GM23338 (cell line): ENCODE data around the gene AKAP7. TPM values are rescaled to one million over a fixed set of nuclear protein-coding genes. Genes with fewer than 3 reads are reported as not detected.

Experiments
- ATAC-seq: fragments of 200-7000 bp; cut with Tn5 transposase; 3 replicates; pipeline ENCODE4 v1.9.1; 2020
- DNase-seq: peaks from one replicate; pipeline ENCODE4 v3.0.0-alpha.2; 2015; ENCODE audit warnings: low spot score
- H2AFZ ChIP-seq: fragments of 200-600 bp; sonication (generic); 2 replicates; pipeline ENCODE4 v1.8.0; 2016; ENCODE audit warnings: antibody characterized with exemption, mild to moderate bottlenecking, moderate library complexity
- H3F3A ChIP-seq: fragments of 200-600 bp; sonication (generic); replicated peaks from 2 replicates; pipeline ENCODE4 v1.8.0; 2017; ENCODE audit warnings: antibody characterized with exemption, mixed run types, low read depth
- H3K27ac ChIP-seq: fragments of 200-600 bp; sonication (generic); 2 replicates; pipeline ENCODE4 v1.6.1; 2016; ENCODE audit warnings: low read depth
- H3K27me3 ChIP-seq: fragments of 200-600 bp; sonication (generic); 2 replicates; pipeline ENCODE4 v1.8.0; 2016; ENCODE audit warnings: mild to moderate bottlenecking, mixed run types, moderate library complexity; ENCODE audit not compliant: insufficient read depth
- H3K36me3 ChIP-seq: fragments of 200-600 bp; sonication (generic); 2 replicates; pipeline ENCODE4 v1.8.0; 2016; ENCODE audit warnings: mild to moderate bottlenecking; ENCODE audit not compliant: insufficient read depth
- H3K4me1 ChIP-seq: fragments of 200-600 bp; sonication (generic); 2 replicates; pipeline ENCODE4 v1.8.0; 2016; ENCODE audit warnings: mild to moderate bottlenecking, moderate library complexity; ENCODE audit not compliant: insufficient read depth
- H3K4me2 ChIP-seq: fragments of 200-600 bp; sonication (generic); 2 replicates; pipeline ENCODE4 v1.7.1; 2017; ENCODE audit warnings: mixed run types
- H3K4me3 ChIP-seq: fragments of 200-600 bp; sonication (generic); 2 replicates; pipeline ENCODE4 v1.6.1; 2016; ENCODE audit warnings: mixed run types
- H3K79me2 ChIP-seq: fragments of 200-600 bp; sonication (generic); replicated peaks from 2 replicates; pipeline ENCODE4 v1.8.0; 2017; ENCODE audit warnings: mild to moderate bottlenecking; ENCODE audit not compliant: insufficient read depth
- H3K9me2 ChIP-seq: fragments of 200-600 bp; sonication (generic); 2 replicates; pipeline ENCODE4 v1.8.0; 2017; ENCODE audit not compliant: insufficient read depth
- H4K20me1 ChIP-seq: fragments of 200-600 bp; sonication (generic); replicated peaks from 2 replicates; pipeline ENCODE4 v1.8.0; 2017; ENCODE audit warnings: mild to moderate bottlenecking; ENCODE audit not compliant: insufficient read depth
- H3K27ac Mint-ChIP-seq: 2 replicates; pipeline ENCODE4 v1.8.0; 2020; ENCODE audit warnings: inconsistent platforms, mild to moderate bottlenecking, moderate library complexity, mixed read lengths
- H3K27me3 Mint-ChIP-seq: 3 replicates; pipeline ENCODE4 v1.8.0; 2022; ENCODE audit warnings: low read depth, mild to moderate bottlenecking, moderate library complexity, mixed read lengths, inconsistent platforms; ENCODE audit not compliant: insufficient read depth, poor library complexity
- H3K36me3 Mint-ChIP-seq: 3 replicates; pipeline ENCODE4 v1.8.0; 2021; ENCODE audit warnings: low read depth, mild to moderate bottlenecking, inconsistent platforms, moderate library complexity, mixed read lengths
- H3K4me1 Mint-ChIP-seq: 3 replicates; pipeline ENCODE4 v1.8.0; 2020; ENCODE audit warnings: mild to moderate bottlenecking, inconsistent platforms, mixed read lengths
- H3K4me3 Mint-ChIP-seq: 3 replicates; pipeline ENCODE4 v1.8.0; 2021; ENCODE audit warnings: moderate library complexity, mild to moderate bottlenecking, inconsistent platforms, mixed read lengths
- H3K9me3 Mint-ChIP-seq: 3 replicates; pipeline ENCODE4 v1.8.0; 2020; ENCODE audit warnings: moderate library complexity, mild to moderate bottlenecking, inconsistent platforms, mixed read lengths
- CREB1 ChIP-seq: fragments of 250-450 bp; sonication (Bioruptor Pico); IDR thresholded peaks from 2 replicates; pipeline ENCODE4 v1.5.0; 2020; ENCODE audit warnings: low read depth, mild to moderate bottlenecking, moderate library complexity
- EZH2 ChIP-seq: fragments of 200-600 bp; sonication (generic); IDR thresholded peaks from one replicate; pipeline ENCODE4 v1.8.0; 2017; ENCODE audit warnings: antibody characterized with exemption, mild to moderate bottlenecking, low read depth; ENCODE audit not compliant: unreplicated experiment
- EZH2phosphoT487 ChIP-seq: fragments of 200-600 bp; sonication (generic); IDR thresholded peaks from one replicate; pipeline ENCODE4 v1.8.1; 2018; ENCODE audit warnings: antibody characterized with exemption; ENCODE audit not compliant: unreplicated experiment
- JUNB ChIP-seq: IDR thresholded peaks from one replicate; pipeline ENCODE4 v1.6.1; 2016; ENCODE audit warnings: antibody characterized with exemption; ENCODE audit not compliant: unreplicated experiment
- NANOG ChIP-seq: IDR thresholded peaks from 2 replicates; pipeline ENCODE4 v1.6.1; 2016; ENCODE audit warnings: antibody characterized with exemption, borderline replicate concordance
- POLR2AphosphoS5 ChIP-seq: IDR thresholded peaks from 2 replicates; pipeline ENCODE4 v1.6.1; 2016; ENCODE audit warnings: antibody characterized with exemption, low read depth
- ZNF114 ChIP-seq: fragments of 250-450 bp; sonication (Bioruptor Pico); IDR thresholded peaks from 2 replicates; pipeline ENCODE4 v1.5.0; 2020; ENCODE audit warnings: mild to moderate bottlenecking, moderate library complexity
- ZNF331 ChIP-seq: fragments of 250-450 bp; sonication (Bioruptor Pico); IDR thresholded peaks from 2 replicates; pipeline ENCODE4 v1.5.0; 2020; ENCODE audit warnings: low read depth, mild to moderate bottlenecking, moderate library complexity
- polyA plus RNA-seq: library from polyadenylated mRNA; unstranded; fragments of >200 nt; fragmentation: Nextera tagmentation; extraction: Ambion mirVana; gene quantifications from 2 replicates; pipeline ENCODE4 v1.2.1, GENCODE V29; 2016
- total RNA-seq: library from RNA; depleted of rRNA; stranded (reverse); fragments of >200 nt; shearing (Covaris generic); gene quantifications from 2 replicates; pipeline ENCODE4 v1.2.3, GENCODE V29; 2014
- TF ChIP-seq, protein P1 (sequence below), 2 experiments: fragments of 200-600 bp in 1 of 2; sonication (generic) in 1 of 2; conservative IDR thresholded peaks; 2 replicates each; pipeline versions ENCODE4 v1.5.1 to v1.6.1; 2016 to 2017; ENCODE audit warnings: antibody characterized with exemption in 2 of 2, low read depth in 2 of 2, mild to moderate bottlenecking in 2 of 2, moderate library complexity in 1 of 2
- TF ChIP-seq, protein P2 (sequence below): fragments of 250-450 bp; sonication (Bioruptor Pico); IDR thresholded peaks from 2 replicates; pipeline ENCODE4 v1.5.0; 2020; ENCODE audit warnings: mild to moderate bottlenecking, moderate library complexity

The AKAP7 gene
- total and polyA plus RNA-seq, 2 experiments from 2014 or later: 12.2 to 20.0 TPM

DNA sequence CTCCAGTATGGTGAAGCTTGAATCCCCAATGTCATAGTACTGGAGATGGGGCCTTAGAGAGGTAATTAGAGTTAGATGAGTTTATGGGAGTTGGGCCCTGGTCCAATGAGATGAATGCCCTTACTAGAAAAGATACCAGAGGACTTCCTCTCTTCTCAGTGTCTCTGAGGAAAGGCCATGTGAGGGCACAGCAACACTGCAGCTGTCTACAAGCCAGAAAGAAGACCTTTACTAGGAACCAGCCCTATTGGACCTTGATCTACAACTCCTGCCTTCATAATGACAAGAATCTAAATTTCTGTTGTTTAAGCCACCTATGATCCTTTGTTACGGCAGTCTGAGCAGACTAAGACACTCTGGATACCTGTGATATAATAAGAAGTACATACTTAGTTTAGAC, 31.4 kb upstream of the AKAP7 start (continued):
- TF ChIP-seq ZNF114 (CRISPR knock-in tag) (no peak), JUNB (no peak)

DNA sequence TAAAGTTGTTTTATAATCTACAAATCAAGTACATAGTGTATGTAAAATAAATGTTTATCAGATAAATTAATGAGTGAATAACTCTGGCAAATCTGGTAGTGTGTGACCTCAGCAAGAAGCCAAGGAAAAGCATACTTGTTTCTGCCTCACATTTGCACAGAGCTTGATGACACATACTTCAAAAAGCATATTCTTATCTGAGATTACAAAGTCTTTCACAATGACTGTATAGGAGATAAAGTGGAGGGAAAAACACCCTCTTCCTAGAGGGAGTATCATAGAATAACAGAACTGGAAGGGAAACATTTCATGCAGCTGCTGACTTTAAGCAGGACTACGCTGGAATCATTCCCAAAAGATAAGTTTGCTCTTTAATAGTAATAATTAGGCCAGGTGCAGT, 28.1 kb upstream of the AKAP7 start:
- TF ChIP-seq, protein P1, sequence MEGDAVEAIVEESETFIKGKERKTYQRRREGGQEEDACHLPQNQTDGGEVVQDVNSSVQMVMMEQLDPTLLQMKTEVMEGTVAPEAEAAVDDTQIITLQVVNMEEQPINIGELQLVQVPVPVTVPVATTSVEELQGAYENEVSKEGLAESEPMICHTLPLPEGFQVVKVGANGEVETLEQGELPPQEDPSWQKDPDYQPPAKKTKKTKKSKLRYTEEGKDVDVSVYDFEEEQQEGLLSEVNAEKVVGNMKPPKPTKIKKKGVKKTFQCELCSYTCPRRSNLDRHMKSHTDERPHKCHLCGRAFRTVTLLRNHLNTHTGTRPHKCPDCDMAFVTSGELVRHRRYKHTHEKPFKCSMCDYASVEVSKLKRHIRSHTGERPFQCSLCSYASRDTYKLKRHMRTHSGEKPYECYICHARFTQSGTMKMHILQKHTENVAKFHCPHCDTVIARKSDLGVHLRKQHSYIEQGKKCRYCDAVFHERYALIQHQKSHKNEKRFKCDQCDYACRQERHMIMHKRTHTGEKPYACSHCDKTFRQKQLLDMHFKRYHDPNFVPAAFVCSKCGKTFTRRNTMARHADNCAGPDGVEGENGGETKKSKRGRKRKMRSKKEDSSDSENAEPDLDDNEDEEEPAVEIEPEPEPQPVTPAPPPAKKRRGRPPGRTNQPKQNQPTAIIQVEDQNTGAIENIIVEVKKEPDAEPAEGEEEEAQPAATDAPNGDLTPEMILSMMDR (conservative IDR thresholded peaks at IDR 0.05; ENCODE audit: low read depth in 2 of 2): no peak
- TF ChIP-seq NANOG (no peak), JUNB (no peak), ZNF114 (CRISPR knock-in tag) (no peak)
- no peak for ATAC-seq
- Mint-ChIP-seq H3K27me3 (no peaks in the 10 kb centered on the region), H3K4me1 (no peaks in the 10 kb centered on the region), H3K9me3 (no peaks in the 10 kb centered on the region), H3K27ac (no peak overlapping the region), H3K36me3 (no peaks in the 10 kb centered on the region), H3K4me3 (no peak overlapping the region)
- H3K79me2 ChIP-seq: no peaks in the 10 kb centered on the region
- no peak overlapping the region for H3K4me2 ChIP-seq
- H3K4me1 ChIP-seq: no peaks in the 10 kb centered on the region
- H3K9me2 ChIP-seq: no peaks in the 10 kb centered on the region
- no peaks in the 10 kb centered on the region for H3K27me3 ChIP-seq
- H3K27ac ChIP-seq: no peak overlapping the region
- no peak overlapping the region for H3K4me3 ChIP-seq
- DNase-seq: no peak
- H3K36me3 ChIP-seq: no peaks in the 10 kb centered on the region
- H3F3A ChIP-seq: no peaks in the 10 kb centered on the region
- no peak overlapping the region for H2AFZ ChIP-seq
- H4K20me1 ChIP-seq: no peaks in the 10 kb centered on the region

DNA sequence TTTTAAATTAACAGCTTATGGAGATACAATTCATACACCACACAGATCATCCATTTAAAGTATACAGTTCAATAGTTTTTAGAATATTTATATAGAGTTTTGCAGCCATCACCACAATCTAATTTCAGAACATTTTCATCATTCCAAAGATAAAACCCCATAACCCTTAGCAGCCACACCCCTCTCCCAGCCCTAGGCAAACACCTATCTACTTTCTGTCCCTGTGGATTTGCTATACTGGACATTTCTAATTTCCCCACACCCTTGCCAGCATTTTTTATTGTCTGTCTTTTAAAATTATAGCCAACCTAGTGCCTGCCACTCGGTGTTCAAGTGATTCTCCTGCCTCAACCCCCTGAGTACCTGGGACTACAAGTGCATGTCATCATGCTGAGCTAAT, 23.0 kb upstream of the AKAP7 start:
- ATAC-seq: no peak
- peaks cover under 1% of the 10 kb centered on the region for H3K27me3 Mint-ChIP-seq
- TF ChIP-seq ZNF331 (CRISPR knock-in tag) (no peak), EZH2 (no peak), POLR2AphosphoS5 (no peak), ZNF114 (CRISPR knock-in tag) (no peak), CREB1 (CRISPR knock-in tag) (no peak), EZH2phosphoT487 (no peak), NANOG (no peak), JUNB (no peak)
- TF ChIP-seq, protein P1 (conservative IDR thresholded peaks at IDR 0.05; ENCODE audit: low read depth in 2 of 2): no peak
- TF ChIP-seq, protein P2, sequence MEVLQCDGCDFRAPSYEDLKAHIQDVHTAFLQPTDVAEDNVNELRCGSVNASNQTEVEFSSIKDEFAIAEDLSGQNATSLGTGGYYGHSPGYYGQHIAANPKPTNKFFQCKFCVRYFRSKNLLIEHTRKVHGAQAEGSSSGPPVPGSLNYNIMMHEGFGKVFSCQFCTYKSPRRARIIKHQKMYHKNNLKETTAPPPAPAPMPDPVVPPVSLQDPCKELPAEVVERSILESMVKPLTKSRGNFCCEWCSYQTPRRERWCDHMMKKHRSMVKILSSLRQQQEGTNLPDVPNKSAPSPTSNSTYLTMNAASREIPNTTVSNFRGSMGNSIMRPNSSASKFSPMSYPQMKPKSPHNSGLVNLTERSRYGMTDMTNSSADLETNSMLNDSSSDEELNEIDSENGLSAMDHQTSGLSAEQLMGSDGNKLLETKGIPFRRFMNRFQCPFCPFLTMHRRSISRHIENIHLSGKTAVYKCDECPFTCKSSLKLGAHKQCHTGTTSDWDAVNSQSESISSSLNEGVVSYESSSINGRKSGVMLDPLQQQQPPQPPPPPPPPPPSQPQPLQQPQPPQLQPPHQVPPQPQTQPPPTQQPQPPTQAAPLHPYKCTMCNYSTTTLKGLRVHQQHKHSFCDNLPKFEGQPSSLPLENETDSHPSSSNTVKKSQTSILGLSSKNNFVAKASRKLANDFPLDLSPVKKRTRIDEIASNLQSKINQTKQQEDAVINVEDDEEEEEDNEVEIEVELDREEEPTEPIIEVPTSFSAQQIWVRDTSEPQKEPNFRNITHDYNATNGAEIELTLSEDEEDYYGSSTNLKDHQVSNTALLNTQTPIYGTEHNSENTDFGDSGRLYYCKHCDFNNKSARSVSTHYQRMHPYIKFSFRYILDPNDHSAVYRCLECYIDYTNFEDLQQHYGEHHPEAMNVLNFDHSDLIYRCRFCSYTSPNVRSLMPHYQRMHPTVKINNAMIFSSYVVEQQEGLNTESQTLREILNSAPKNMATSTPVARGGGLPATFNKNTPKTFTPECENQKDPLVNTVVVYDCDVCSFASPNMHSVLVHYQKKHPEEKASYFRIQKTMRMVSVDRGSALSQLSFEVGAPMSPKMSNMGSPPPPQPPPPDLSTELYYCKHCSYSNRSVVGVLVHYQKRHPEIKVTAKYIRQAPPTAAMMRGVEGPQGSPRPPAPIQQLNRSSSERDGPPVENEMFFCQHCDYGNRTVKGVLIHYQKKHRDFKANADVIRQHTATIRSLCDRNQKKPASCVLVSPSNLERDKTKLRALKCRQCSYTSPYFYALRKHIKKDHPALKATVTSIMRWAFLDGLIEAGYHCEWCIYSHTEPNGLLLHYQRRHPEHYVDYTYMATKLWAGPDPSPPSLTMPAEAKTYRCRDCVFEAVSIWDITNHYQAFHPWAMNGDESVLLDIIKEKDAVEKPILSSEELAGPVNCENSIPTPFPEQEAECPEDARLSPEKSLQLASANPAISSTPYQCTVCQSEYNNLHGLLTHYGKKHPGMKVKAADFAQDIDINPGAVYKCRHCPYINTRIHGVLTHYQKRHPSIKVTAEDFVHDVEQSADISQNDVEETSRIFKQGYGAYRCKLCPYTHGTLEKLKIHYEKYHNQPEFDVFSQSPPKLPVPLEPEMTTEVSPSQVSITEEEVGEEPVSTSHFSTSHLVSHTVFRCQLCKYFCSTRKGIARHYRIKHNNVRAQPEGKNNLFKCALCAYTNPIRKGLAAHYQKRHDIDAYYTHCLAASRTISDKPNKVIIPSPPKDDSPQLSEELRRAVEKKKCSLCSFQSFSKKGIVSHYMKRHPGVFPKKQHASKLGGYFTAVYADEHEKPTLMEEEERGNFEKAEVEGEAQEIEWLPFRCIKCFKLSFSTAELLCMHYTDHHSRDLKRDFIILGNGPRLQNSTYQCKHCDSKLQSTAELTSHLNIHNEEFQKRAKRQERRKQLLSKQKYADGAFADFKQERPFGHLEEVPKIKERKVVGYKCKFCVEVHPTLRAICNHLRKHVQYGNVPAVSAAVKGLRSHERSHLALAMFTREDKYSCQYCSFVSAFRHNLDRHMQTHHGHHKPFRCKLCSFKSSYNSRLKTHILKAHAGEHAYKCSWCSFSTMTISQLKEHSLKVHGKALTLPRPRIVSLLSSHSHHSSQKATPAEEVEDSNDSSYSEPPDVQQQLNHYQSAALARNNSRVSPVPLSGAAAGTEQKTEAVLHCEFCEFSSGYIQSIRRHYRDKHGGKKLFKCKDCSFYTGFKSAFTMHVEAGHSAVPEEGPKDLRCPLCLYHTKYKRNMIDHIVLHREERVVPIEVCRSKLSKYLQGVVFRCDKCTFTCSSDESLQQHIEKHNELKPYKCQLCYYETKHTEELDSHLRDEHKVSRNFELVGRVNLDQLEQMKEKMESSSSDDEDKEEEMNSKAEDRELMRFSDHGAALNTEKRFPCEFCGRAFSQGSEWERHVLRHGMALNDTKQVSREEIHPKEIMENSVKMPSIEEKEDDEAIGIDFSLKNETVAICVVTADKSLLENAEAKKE (CRISPR knock-in tag): no peak

More for the DNA sequence above, 23.0 kb upstream of the AKAP7 start:
- no peak overlapping the region for H3K27ac Mint-ChIP-seq
- H3K4me3 Mint-ChIP-seq: no peak overlapping the region
- Histone ChIP-seq H3K79me2 (no peaks in the 10 kb centered on the region), H3K27me3 (no peaks in the 10 kb centered on the region), H3K9me2 (no peaks in the 10 kb centered on the region), H4K20me1 (no peaks in the 10 kb centered on the region), H3K4me2 (no peak overlapping the region), H3K4me3 (no peak overlapping the region), H3K27ac (no peak overlapping the region), H3K36me3 (no peaks in the 10 kb centered on the region), H3K4me1 (no peaks in the 10 kb centered on the region), H2AFZ (no peak overlapping the region), H3F3A (no peaks in the 10 kb centered on the region)
- H3K9me3 Mint-ChIP-seq: peaks cover 5% of the 10 kb centered on the region
- DNase-seq: no peak
- no peaks in the 10 kb centered on the region for H3K4me1 Mint-ChIP-seq
- H3K36me3 Mint-ChIP-seq: peaks cover 5% of the 10 kb centered on the region; the same call in 1 of the 3 replicates
